ENCODE data around the gene RAMP1.

RAMP1 gene

GRCh38 chr2:237913193-237913917 is 53.9 kb downstream of the RAMP1 start:
- in situ Hi-C loops (cut with HindIII; ENCODE audit: low sequenced_read_pairs), result loop anchor here (5.0 kb wide), 1 partner anchor 49 kb away; no protein-coding TSS in a partner anchor
- no peak for TF ChIP-seq CTCF (IDR thresholded peaks at IDR 0.05; ENCODE audit: low read depth, low read length, missing control alignments)

GRCh38 chr2:237915576-237915975 is 56.2 kb downstream of the RAMP1 start:
- no peak for TF ChIP-seq CTCF (IDR thresholded peaks at IDR 0.05; ENCODE audit: low read depth, low read length, missing control alignments)
- in situ Hi-C loops (cut with HindIII; ENCODE audit: low sequenced_read_pairs), result no loop called here
- H3K4me3 ChIP-seq (ENCODE audit: low read depth, low read length), result no peak overlapping the region
- no peak for DNase-seq (ENCODE audit: low read depth)

More at GRCh38 chr2:237913193-237913917, 53.9 kb downstream of the RAMP1 start:
- no peak for DNase-seq (ENCODE audit: low read depth)
- H3K4me3 ChIP-seq (ENCODE audit: low read depth, low read length), result no peak overlapping the region

GRCh38 chr2:237916296-237916695 is 56.9 kb downstream of the RAMP1 start:
- no peak for DNase-seq (ENCODE audit: low read depth)
- H3K4me3 ChIP-seq (ENCODE audit: low read depth, low read length), result no peak overlapping the region
- TF ChIP-seq CTCF (IDR thresholded peaks at IDR 0.05; ENCODE audit: low read depth, low read length, missing control alignments), result no peak
- in situ Hi-C loops (cut with HindIII; ENCODE audit: low sequenced_read_pairs), result no loop called here

- H3K4me3 ChIP-seq (ENCODE audit: low read depth, low read length), result no peak overlapping the region
- in situ Hi-C loops (cut with HindIII; ENCODE audit: low sequenced_read_pairs), result no loop called here
- DNase-seq (ENCODE audit: low read depth), result no peak
- no peak for TF ChIP-seq CTCF (IDR thresholded peaks at IDR 0.05; ENCODE audit: low read depth, low read length, missing control alignments)
These were observed 58.4 kb downstream of the RAMP1 start for GRCh38 chr2:237917696-237918374.

- no peak for TF ChIP-seq CTCF (IDR thresholded peaks at IDR 0.05; ENCODE audit: low read depth, low read length, missing control alignments)
- in situ Hi-C loops (cut with HindIII; ENCODE audit: low sequenced_read_pairs), result no loop called here
- no peak overlapping the region for H3K4me3 ChIP-seq (ENCODE audit: low read depth, low read length)
- no peak for DNase-seq (ENCODE audit: low read depth)
These were observed 60.2 kb downstream of the RAMP1 start for GRCh38 chr2:237919593-237919992.

- in situ Hi-C loops (cut with HindIII; ENCODE audit: low sequenced_read_pairs), result no loop called here
- DNase-seq (ENCODE audit: low read depth), result no peak
- TF ChIP-seq CTCF (IDR thresholded peaks at IDR 0.05; ENCODE audit: low read depth, low read length, missing control alignments), result no peak
- no peak overlapping the region for H3K4me3 ChIP-seq (ENCODE audit: low read depth, low read length)
These were observed 61.2 kb downstream of the RAMP1 start for GRCh38 chr2:237920673-237921072.

All from astrocyte of the cerebellum (primary cell).